ENCODE data around the gene PRKAR1B. TPM values are rescaled to one million over a fixed set of nuclear protein-coding genes. Genes with fewer than 3 reads are reported as not detected.

Gene PRKAR1B
- total RNA-seq, 1 experiment from 2014 or later = 9.6 TPM

- Histone ChIP-seq H3K27ac (ENCODE audit: low read length) (no peak overlapping the region), H4K20me1 (ENCODE audit: insufficient read depth, low read depth, low read length) (no peaks in the 10 kb centered on the region), H3K4me2 (ENCODE audit: low read depth, low read length, poor library complexity, severe bottlenecking) (no peak overlapping the region), H3K79me2 (ENCODE audit: low read length) (no peaks in the 10 kb centered on the region), H3K4me1 (ENCODE audit: low read length) (no peaks in the 10 kb centered on the region), H3K27me3 (ENCODE audit: low read length) (no peaks in the 10 kb centered on the region), H3K9me3 (ENCODE audit: low read length) (no peaks in the 10 kb centered on the region), H2AFZ (ENCODE audit: low read length) (no peak overlapping the region), H3K4me3 (ENCODE audit: low read length) (no peak overlapping the region), H3K9me2 (replicated peaks; ENCODE audit: insufficient read depth, low read length) (no peaks in the 10 kb centered on the region), H3K9ac (ENCODE audit: low read length) (no peak overlapping the region), H3K36me3 (ENCODE audit: insufficient read depth, low read length) (no peaks in the 10 kb centered on the region)
- no peak for DNase-seq
Measured at GRCh38 chr7:533266-533665, 193.8 kb downstream of the PRKAR1B start.

GRCh38 chr7:532379-533143, 194.5 kb downstream of the PRKAR1B start:
- H3K9me3 ChIP-seq (ENCODE audit: low read length) = no peaks in the 10 kb centered on the region
- no peaks in the 10 kb centered on the region for H3K4me1 ChIP-seq (ENCODE audit: low read length)
- no peak overlapping the region for H3K9ac ChIP-seq (ENCODE audit: low read length)
- H3K36me3 ChIP-seq (ENCODE audit: insufficient read depth, low read length) = no peaks in the 10 kb centered on the region
- H3K9me2 ChIP-seq (replicated peaks; ENCODE audit: insufficient read depth, low read length) = no peaks in the 10 kb centered on the region
- H3K27ac ChIP-seq (ENCODE audit: low read length) = no peak overlapping the region
- no peak overlapping the region for H2AFZ ChIP-seq (ENCODE audit: low read length)
- DNase-seq = no peak
- no peak overlapping the region for H3K4me3 ChIP-seq (ENCODE audit: low read length)
- no peaks in the 10 kb centered on the region for H3K79me2 ChIP-seq (ENCODE audit: low read length)
- no peaks in the 10 kb centered on the region for H3K27me3 ChIP-seq (ENCODE audit: low read length)
- no peaks in the 10 kb centered on the region for H4K20me1 ChIP-seq (ENCODE audit: insufficient read depth, low read depth, low read length)
- no peak overlapping the region for H3K4me2 ChIP-seq (ENCODE audit: low read depth, low read length, poor library complexity, severe bottlenecking)

- H2AFZ ChIP-seq (ENCODE audit: low read length) = no peak overlapping the region
- H4K20me1 ChIP-seq (ENCODE audit: insufficient read depth, low read depth, low read length) = no peaks in the 10 kb centered on the region
- no peaks in the 10 kb centered on the region for H3K9me2 ChIP-seq (replicated peaks; ENCODE audit: insufficient read depth, low read length)
- H3K4me2 ChIP-seq (ENCODE audit: low read depth, low read length, poor library complexity, severe bottlenecking) = no peak overlapping the region
- no peak overlapping the region for H3K4me3 ChIP-seq (ENCODE audit: low read length)
- no peak for DNase-seq
- H3K9ac ChIP-seq (ENCODE audit: low read length) = no peak overlapping the region
- H3K79me2 ChIP-seq (ENCODE audit: low read length) = no peaks in the 10 kb centered on the region
- H3K4me1 ChIP-seq (ENCODE audit: low read length) = no peaks in the 10 kb centered on the region
- no peaks in the 10 kb centered on the region for H3K36me3 ChIP-seq (ENCODE audit: insufficient read depth, low read length)
- H3K27ac ChIP-seq (ENCODE audit: low read length) = no peak overlapping the region
- no peaks in the 10 kb centered on the region for H3K27me3 ChIP-seq (ENCODE audit: low read length)
- H3K9me3 ChIP-seq (ENCODE audit: low read length) = no peaks in the 10 kb centered on the region
Measured at GRCh38 chr7:531777-532176, 195.3 kb downstream of the PRKAR1B start.

- Histone ChIP-seq H3K27ac (ENCODE audit: low read length) (no peak overlapping the region), H3K4me3 (ENCODE audit: low read length) (no peak overlapping the region), H2AFZ (ENCODE audit: low read length) (no peak overlapping the region), H3K79me2 (ENCODE audit: low read length) (no peaks in the 10 kb centered on the region), H3K36me3 (ENCODE audit: insufficient read depth, low read length) (no peaks in the 10 kb centered on the region), H3K27me3 (ENCODE audit: low read length) (no peaks in the 10 kb centered on the region), H3K9ac (ENCODE audit: low read length) (no peak overlapping the region), H4K20me1 (ENCODE audit: insufficient read depth, low read depth, low read length) (no peaks in the 10 kb centered on the region), H3K4me1 (ENCODE audit: low read length) (no peaks in the 10 kb centered on the region), H3K4me2 (ENCODE audit: low read depth, low read length, poor library complexity, severe bottlenecking) (no peak overlapping the region), H3K9me2 (replicated peaks; ENCODE audit: insufficient read depth, low read length) (no peaks in the 10 kb centered on the region), H3K9me3 (ENCODE audit: low read length) (no peaks in the 10 kb centered on the region)
- DNase-seq = no peak
Measured at GRCh38 chr7:528451-528850, 198.6 kb downstream of the PRKAR1B start.

- Histone ChIP-seq H3K27ac (ENCODE audit: low read length) (no peak overlapping the region), H3K4me2 (ENCODE audit: low read depth, low read length, poor library complexity, severe bottlenecking) (no peak overlapping the region), H4K20me1 (ENCODE audit: insufficient read depth, low read depth, low read length) (no peaks in the 10 kb centered on the region), H3K79me2 (ENCODE audit: low read length) (no peaks in the 10 kb centered on the region), H3K27me3 (ENCODE audit: low read length) (no peaks in the 10 kb centered on the region), H3K4me3 (ENCODE audit: low read length) (no peak overlapping the region), H2AFZ (ENCODE audit: low read length) (no peak overlapping the region), H3K9me2 (replicated peaks; ENCODE audit: insufficient read depth, low read length) (no peaks in the 10 kb centered on the region), H3K9ac (ENCODE audit: low read length) (no peak overlapping the region), H3K9me3 (ENCODE audit: low read length) (no peaks in the 10 kb centered on the region), H3K36me3 (ENCODE audit: insufficient read depth, low read length) (no peaks in the 10 kb centered on the region), H3K4me1 (ENCODE audit: low read length) (no peaks in the 10 kb centered on the region)
- peak; percentile 54 for DNase-seq
Measured at GRCh38 chr7:527723-528122, 199.4 kb downstream of the PRKAR1B start.

GRCh38 chr7:526460-527034, 200.5 kb downstream of the PRKAR1B start:
- Histone ChIP-seq H3K9ac (ENCODE audit: low read length) (no peak overlapping the region), H3K4me3 (ENCODE audit: low read length) (no peak overlapping the region), H3K4me1 (ENCODE audit: low read length) (peaks cover 11% of the 10 kb centered on the region), H4K20me1 (ENCODE audit: insufficient read depth, low read depth, low read length) (peaks cover 5% of the 10 kb centered on the region; the same call in 1 of the 2 replicates), H3K4me2 (ENCODE audit: low read depth, low read length, poor library complexity, severe bottlenecking) (no peak overlapping the region), H3K9me3 (ENCODE audit: low read length) (no peaks in the 10 kb centered on the region), H3K36me3 (ENCODE audit: insufficient read depth, low read length) (no peaks in the 10 kb centered on the region), H3K27me3 (ENCODE audit: low read length) (no peaks in the 10 kb centered on the region), H2AFZ (ENCODE audit: low read length) (no peak overlapping the region), H3K9me2 (replicated peaks; ENCODE audit: insufficient read depth, low read length) (no peaks in the 10 kb centered on the region), H3K79me2 (ENCODE audit: low read length) (no peaks in the 10 kb centered on the region), H3K27ac (ENCODE audit: low read length) (no peak overlapping the region)
- DNase-seq = no peak

GRCh38 chr7:525740-526139, 201.3 kb downstream of the PRKAR1B start:
- no peak overlapping the region for H3K9ac ChIP-seq (ENCODE audit: low read length)
- H3K27ac ChIP-seq (ENCODE audit: low read length) = no peak overlapping the region
- H2AFZ ChIP-seq (ENCODE audit: low read length) = no peak overlapping the region
- H3K4me2 ChIP-seq (ENCODE audit: low read depth, low read length, poor library complexity, severe bottlenecking) = no peak overlapping the region
- no peak for DNase-seq
- H3K79me2 ChIP-seq (ENCODE audit: low read length) = no peaks in the 10 kb centered on the region
- H3K9me2 ChIP-seq (replicated peaks; ENCODE audit: insufficient read depth, low read length) = no peaks in the 10 kb centered on the region
- no peaks in the 10 kb centered on the region for H3K9me3 ChIP-seq (ENCODE audit: low read length)
- H3K4me3 ChIP-seq (ENCODE audit: low read length) = no peak overlapping the region
- peaks cover 12% of the 10 kb centered on the region; the same call in 1 of the 2 replicates for H4K20me1 ChIP-seq (ENCODE audit: insufficient read depth, low read depth, low read length)
- no peaks in the 10 kb centered on the region for H3K27me3 ChIP-seq (ENCODE audit: low read length)
- no peaks in the 10 kb centered on the region for H3K36me3 ChIP-seq (ENCODE audit: insufficient read depth, low read length)
- peaks cover 16% of the 10 kb centered on the region for H3K4me1 ChIP-seq (ENCODE audit: low read length)

GRCh38 chr7:524800-525199, 202.3 kb downstream of the PRKAR1B start:
- Histone ChIP-seq H3K9ac (ENCODE audit: low read length) (no peak overlapping the region), H3K4me1 (ENCODE audit: low read length) (peaks cover 22% of the 10 kb centered on the region), H3K4me3 (ENCODE audit: low read length) (no peak overlapping the region), H3K27ac (ENCODE audit: low read length) (no peak overlapping the region), H3K9me2 (replicated peaks; ENCODE audit: insufficient read depth, low read length) (no peaks in the 10 kb centered on the region), H3K4me2 (ENCODE audit: low read depth, low read length, poor library complexity, severe bottlenecking) (no peak overlapping the region), H2AFZ (ENCODE audit: low read length) (no peak overlapping the region), H3K27me3 (ENCODE audit: low read length) (no peaks in the 10 kb centered on the region), H3K9me3 (ENCODE audit: low read length) (no peaks in the 10 kb centered on the region), H3K36me3 (ENCODE audit: insufficient read depth, low read length) (no peaks in the 10 kb centered on the region), H3K79me2 (ENCODE audit: low read length) (no peaks in the 10 kb centered on the region), H4K20me1 (ENCODE audit: insufficient read depth, low read depth, low read length) (peaks cover 17% of the 10 kb centered on the region; the same call in 1 of the 2 replicates)
- DNase-seq = no peak

Data from Karpas-422 (cell line).